H1 (cell line): Measurements from ENCODE around the gene COL4A2. TPM values are rescaled to one million over a fixed set of nuclear protein-coding genes. Genes with fewer than 3 reads are reported as not detected.
"Not testable (repeated sequence)": the region's sequence is repeated elsewhere in the genome, so short reads cannot be mapped to it uniquely, and the experiment has no call there.

Source experiments
- CTCF ChIA-PET: fragments of 300-600 bp; sonication (Branson Sonifier 250); formaldehyde crosslinking; loops from one replicate; lab custom pipeline; 2021; ENCODE audit not compliant: partially characterized antibody; lab: Charles Lee
- POLR2A ChIA-PET: fragments of 300-600 bp; sonication (Branson Sonifier 250); formaldehyde crosslinking; loops from one replicate; lab custom pipeline; 2021; ENCODE audit warnings: inconsistent platforms; ENCODE audit not compliant: partially characterized antibody; lab: Charles Lee
- DNase-seq, 2 experiments: peaks; one replicate each; pipeline versions ENCODE4 v3.0.0 to v3.0.0-alpha.2; 2010 to 2022; ENCODE audit warnings: low spot score in 2 of 2, low read depth in 1 of 2, mixed read lengths in 1 of 2
- FAIRE-seq: peaks from 2 replicates; lab custom pipeline; 2011; peaks lifted over from hg19 to GRCh38; lab: Jason Lieb, UNC
- H2AFZ ChIP-seq: 2 replicates; pipeline ENCODE4 v1.8.1; 2012; ENCODE audit warnings: low read length, inconsistent platforms
- H2AK5ac ChIP-seq: 2 replicates; pipeline ENCODE4 v1.6.1; 2013; ENCODE audit warnings: low read depth, low read length
- H2BK120ac ChIP-seq: replicated peaks from 2 replicates; pipeline ENCODE3; 2013; ENCODE audit warnings: low read depth, low read length, inconsistent platforms
- H2BK12ac ChIP-seq: 2 replicates; pipeline ENCODE4 v1.6.1; 2013; ENCODE audit warnings: low read depth, low read length
- H2BK15ac ChIP-seq: 2 replicates; pipeline ENCODE4 v1.6.1; 2013; ENCODE audit warnings: low read length
- H2BK20ac ChIP-seq: 2 replicates; pipeline ENCODE4 v1.6.1; 2013; ENCODE audit warnings: low read length
- H2BK5ac ChIP-seq: 2 replicates; pipeline ENCODE4 v1.6.1; 2013; ENCODE audit warnings: low read depth, low read length
- H3K14ac ChIP-seq: 2 replicates; pipeline ENCODE4 v1.6.1; 2013; ENCODE audit warnings: inconsistent platforms; ENCODE audit not compliant: insufficient read length
- H3K18ac ChIP-seq: 2 replicates; pipeline ENCODE4 v1.6.1; 2013; ENCODE audit warnings: low read length; ENCODE audit errors: extremely low read depth
- H3K23ac ChIP-seq: 2 replicates; pipeline ENCODE4 v1.6.1; 2013; ENCODE audit warnings: inconsistent platforms; ENCODE audit not compliant: insufficient read length
- H3K23me2 ChIP-seq: 2 replicates; pipeline ENCODE4 v1.6.1; 2013; ENCODE audit warnings: low read depth, low read length
- H3K27ac ChIP-seq: 2 replicates; pipeline ENCODE4 v1.6.1; 2011; ENCODE audit warnings: low read depth, low read length, inconsistent platforms
- H3K27me3 ChIP-seq, 4 experiments: replicated peaks in 1 of 4; 1 replicate in 1 of 4; 2 replicates in 3 of 4; pipeline versions ENCODE4 v1.6.1 to v1.8.1; 2011 to 2013; ENCODE audit warnings: low read length in 3 of 4, mild to moderate bottlenecking in 3 of 4, inconsistent platforms in 2 of 4, mixed read lengths in 2 of 4, moderate library complexity in 1 of 4; ENCODE audit not compliant: control insufficient read depth in 3 of 4, insufficient read depth in 3 of 4; ENCODE audit errors: extremely low read depth in 1 of 4
- H3K36me3 ChIP-seq, 4 experiments: 2 replicates each; pipeline versions ENCODE4 v1.6.1 to v1.8.1; 2011 to 2013; ENCODE audit warnings: mild to moderate bottlenecking in 4 of 4, low read length in 3 of 4, moderate library complexity in 2 of 4, control low read depth in 1 of 4, inconsistent platforms in 1 of 4; ENCODE audit not compliant: insufficient read depth in 4 of 4, control insufficient read depth in 2 of 4
- H3K4ac ChIP-seq: replicated peaks from 2 replicates; pipeline ENCODE3; 2013; ENCODE audit warnings: low read length, low read depth, mixed read lengths, inconsistent platforms; ENCODE audit not compliant: insufficient read length
- H3K4me1 ChIP-seq, 4 experiments: replicated peaks in 1 of 4; 1 replicate in 1 of 4; 2 replicates in 3 of 4; pipeline versions ENCODE4 v1.6.1 to v1.8.1; 2011 to 2013; ENCODE audit warnings: low read length in 3 of 4, inconsistent platforms in 2 of 4, mixed read lengths in 1 of 4; ENCODE audit not compliant: insufficient read depth in 4 of 4, control insufficient read depth in 3 of 4
- H3K4me2 ChIP-seq, 2 experiments: 2 replicates each; pipeline versions ENCODE4 v1.6.1 to v1.8.1; 2011 to 2013; ENCODE audit warnings: low read depth in 2 of 2, low read length in 2 of 2, control low read depth in 1 of 2, inconsistent platforms in 1 of 2, mild to moderate bottlenecking in 1 of 2; ENCODE audit not compliant: insufficient read depth in 1 of 2
- H3K4me3 ChIP-seq, 4 experiments: fragments of 200-600, 300-600 bp in 1 of 4; sonication (generic), shearing (Covaris generic), sonication (Bioruptor Twin) in 1 of 4; 2 replicates each; pipeline versions ENCODE4 v1.5.1 to v1.8.1; 2011 to 2016; ENCODE audit warnings: low read length in 4 of 4, low read depth in 3 of 4, control low read depth in 2 of 4, inconsistent platforms in 2 of 4, mild to moderate bottlenecking in 2 of 4, mixed read lengths in 1 of 4, moderate library complexity in 1 of 4; ENCODE audit not compliant: insufficient read depth in 2 of 4; ENCODE audit errors: extremely low read depth in 1 of 4
- H3K56ac ChIP-seq: replicated peaks from 2 replicates; pipeline ENCODE3; 2013; ENCODE audit warnings: low read depth, mild to moderate bottlenecking, mixed read lengths, low read length, inconsistent platforms; ENCODE audit not compliant: insufficient read length
- H3K79me1 ChIP-seq: 2 replicates; pipeline ENCODE4 v1.6.1; 2013; ENCODE audit warnings: low read depth, low read length, control low read depth
- H3K79me2 ChIP-seq, 2 experiments: 2 replicates each; pipeline versions ENCODE4 v1.6.1 to v1.8.1; 2012 to 2013; ENCODE audit warnings: low read length in 2 of 2, mild to moderate bottlenecking in 2 of 2, inconsistent platforms in 1 of 2; ENCODE audit not compliant: insufficient read depth in 2 of 2, control insufficient read depth in 1 of 2
- H3K9ac ChIP-seq, 4 experiments: replicated peaks in 1 of 4; 1 replicate in 1 of 4; 2 replicates in 3 of 4; pipeline versions ENCODE4 v1.6.1 to v1.8.1; 2011 to 2013; ENCODE audit warnings: low read depth in 3 of 4, low read length in 3 of 4, control low read depth in 2 of 4, mild to moderate bottlenecking in 2 of 4, moderate library complexity in 2 of 4, inconsistent platforms in 1 of 4; ENCODE audit errors: extremely low read depth in 1 of 4
- H3K9me3 ChIP-seq, 2 experiments: 2 replicates each; pipeline versions ENCODE4 v1.6.1 to v1.8.1; 2012 to 2013; ENCODE audit warnings: mild to moderate bottlenecking in 2 of 2, moderate library complexity in 2 of 2, control low read depth in 1 of 2, inconsistent platforms in 1 of 2, low read depth in 1 of 2, low read length in 1 of 2, mixed read lengths in 1 of 2; ENCODE audit not compliant: insufficient read depth in 2 of 2
- H4K20me1 ChIP-seq, 2 experiments: replicated peaks in 1 of 2; 2 replicates each; pipeline versions ENCODE3 to v1.8.1; 2011 to 2013; ENCODE audit warnings: inconsistent platforms in 2 of 2, low read length in 2 of 2, mild to moderate bottlenecking in 1 of 2; ENCODE audit not compliant: insufficient read depth in 2 of 2, control insufficient read depth in 1 of 2
- H4K5ac ChIP-seq: 2 replicates; pipeline ENCODE4 v1.6.1; 2013; ENCODE audit warnings: low read length, low read depth, mixed read lengths, inconsistent platforms; ENCODE audit not compliant: insufficient read length
- H4K8ac ChIP-seq: 2 replicates; pipeline ENCODE4 v1.8.0; 2013; ENCODE audit warnings: mild to moderate bottlenecking, moderate library complexity, low read length, inconsistent platforms; ENCODE audit not compliant: insufficient read depth; ENCODE audit errors: extremely low read depth
- H4K91ac ChIP-seq: replicated peaks from 2 replicates; pipeline ENCODE3; 2013; ENCODE audit warnings: low read length, mixed read lengths, inconsistent platforms; ENCODE audit not compliant: insufficient read length
- CTBP2 ChIP-seq: IDR thresholded peaks from 2 replicates; pipeline ENCODE4 v1.7.0; 2011; ENCODE audit warnings: borderline replicate concordance, mild to moderate bottlenecking, moderate library complexity, mixed read lengths, low read length; ENCODE audit not compliant: insufficient read depth, insufficient read length
- FOSL1 ChIP-seq: IDR thresholded peaks from 2 replicates; pipeline ENCODE4 v1.6.1; 2011; ENCODE audit warnings: mild to moderate bottlenecking, low read depth, low read length, moderate library complexity; ENCODE audit not compliant: insufficient read depth
- KDM1A ChIP-seq: fragments of 200-600, 300-600 bp; sonication (generic); IDR thresholded peaks from 2 replicates; pipeline ENCODE4 v1.7.1; 2016; ENCODE audit warnings: mild to moderate bottlenecking, low read length, borderline replicate concordance
- PHF8 ChIP-seq: fragments of 200-600 bp; sonication (generic); conservative IDR thresholded peaks from 2 replicates; pipeline ENCODE4 v1.7.1; 2012; ENCODE audit warnings: low read depth, mild to moderate bottlenecking, inconsistent platforms, low read length, moderate library complexity
- RBBP5 ChIP-seq: IDR thresholded peaks from 2 replicates; pipeline ENCODE4 v1.7.1; 2012; ENCODE audit warnings: low read depth, mild to moderate bottlenecking, inconsistent platforms, low read length, moderate library complexity, borderline replicate concordance
- YY1 ChIP-seq: IDR thresholded peaks from 2 replicates; pipeline ENCODE4 v1.6.1; 2011; ENCODE audit warnings: low read depth, mild to moderate bottlenecking, low read length
- WGBS, 2 experiments: shearing (Covaris generic) in 1 of 2; methylation state at CpG; one replicate each; pipeline versions ENCODE4 v1.1.6 to v1.1.7; 2013 to 2015; ENCODE audit warnings: low lambda C conversion rate in 2 of 2, mixed read lengths in 2 of 2, inconsistent platforms in 1 of 2, low coverage in 1 of 2, missing lambda C conversion rate in 1 of 2; ENCODE audit not compliant: insufficient replicate concordance in 2 of 2, insufficient coverage in 1 of 2, insufficient read length in 1 of 2; ENCODE audit errors: extremely low coverage in 1 of 2, missing lambda C conversion rate in 1 of 2; 5-methylcytosine and 5-hydroxymethylcytosine counted together
- polyA plus RNA-seq, 7 experiments: library from polyadenylated mRNA; depleted of rRNA in 3 of 7; stranded (reverse) in 5 of 7; unstranded in 2 of 7; fragments of >200 nt in 5 of 7; fragments of 200-250 nt in 2 of 7; gene quantifications; 1 replicate in 5 of 7; 2 replicates in 1 of 7; 4 replicates in 1 of 7; pipeline versions ENCODE4 v1.2.1 to v1.2.3, GENCODE V29; 2011 to 2013; ENCODE audit warnings: missing spikeins in 2 of 7, mixed read lengths in 2 of 7
- total RNA-seq: library from RNA; stranded (reverse); fragmentation: NEBNext Ultra II Directional; extraction: Animal tissue kit (Norgen Biotek cat#: 25700); gene quantifications from 2 replicates; pipeline ENCODE4 v1.2.1, GENCODE V29; 2021
- TF ChIP-seq, protein P1 (sequence below): IDR thresholded peaks from 2 replicates; pipeline ENCODE4 v1.6.1; 2012; ENCODE audit warnings: low read length, inconsistent platforms

COL4A2 gene
- total and polyA plus RNA-seq, 2 of the 8 experiments (the other 6 are each of a cell fraction or from before 2014, with no cell fraction given) = 80.4 to 87.3 TPM

DNA sequence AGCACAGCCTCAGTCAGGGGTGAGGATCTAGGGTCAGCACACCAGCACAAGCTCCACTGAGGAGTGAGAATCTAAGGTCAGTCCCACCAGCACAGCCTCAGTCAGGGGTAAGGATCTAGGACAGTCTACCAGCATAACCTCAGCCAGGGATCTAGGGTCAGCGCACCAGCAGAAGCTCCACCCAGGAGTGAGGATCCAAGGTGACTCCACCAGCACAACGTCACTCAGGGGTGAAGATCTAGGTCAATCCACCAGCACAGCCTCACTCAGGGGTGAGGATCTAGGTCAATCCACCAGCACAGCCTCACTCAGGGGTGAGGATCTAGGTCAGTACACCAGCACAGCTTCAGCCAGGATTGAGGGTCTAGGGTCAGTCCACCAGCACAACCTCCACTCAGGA is 189.9 kb downstream of the COL4A2 start (continued):
- TF ChIP-seq RBBP5 (no peak), CTBP2 (no peak), PHF8 (no peak), KDM1A (no peak), FOSL1 (no peak), YY1 (no peak)
- TF ChIP-seq, protein P1, sequence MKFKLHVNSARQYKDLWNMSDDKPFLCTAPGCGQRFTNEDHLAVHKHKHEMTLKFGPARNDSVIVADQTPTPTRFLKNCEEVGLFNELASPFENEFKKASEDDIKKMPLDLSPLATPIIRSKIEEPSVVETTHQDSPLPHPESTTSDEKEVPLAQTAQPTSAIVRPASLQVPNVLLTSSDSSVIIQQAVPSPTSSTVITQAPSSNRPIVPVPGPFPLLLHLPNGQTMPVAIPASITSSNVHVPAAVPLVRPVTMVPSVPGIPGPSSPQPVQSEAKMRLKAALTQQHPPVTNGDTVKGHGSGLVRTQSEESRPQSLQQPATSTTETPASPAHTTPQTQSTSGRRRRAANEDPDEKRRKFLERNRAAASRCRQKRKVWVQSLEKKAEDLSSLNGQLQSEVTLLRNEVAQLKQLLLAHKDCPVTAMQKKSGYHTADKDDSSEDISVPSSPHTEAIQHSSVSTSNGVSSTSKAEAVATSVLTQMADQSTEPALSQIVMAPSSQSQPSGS = no peak

DNA sequence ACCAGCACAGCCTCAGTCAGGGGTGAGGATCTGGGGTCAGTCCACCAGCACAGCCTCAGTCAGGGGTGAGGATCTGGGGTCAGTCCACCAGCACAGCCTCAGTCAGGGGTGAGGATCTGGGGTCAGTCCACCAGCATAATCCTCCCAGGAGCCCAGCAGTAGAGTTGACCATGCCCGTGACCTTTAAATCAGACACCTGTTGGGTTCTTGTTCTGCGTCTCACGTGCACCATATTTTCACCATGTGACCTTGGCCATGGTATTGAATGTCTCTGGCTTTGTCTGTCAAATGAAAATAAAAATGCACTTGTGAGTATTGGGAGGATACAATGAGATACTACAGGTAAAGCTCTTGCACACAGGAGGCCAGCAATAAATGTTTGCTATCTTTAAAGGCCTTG is 190.8 kb downstream of the COL4A2 start:
- H3K4me2 ChIP-seq, H2BK120ac ChIP-seq, H4K8ac ChIP-seq, H3K9me3 ChIP-seq, H3K4me3 ChIP-seq, H3K79me1 ChIP-seq, H4K20me1 ChIP-seq, H3K18ac ChIP-seq, H4K5ac ChIP-seq, H3K14ac ChIP-seq, H2AFZ ChIP-seq, H3K56ac ChIP-seq, H3K9ac ChIP-seq, H2BK15ac ChIP-seq, H3K23me2 ChIP-seq, H2BK20ac ChIP-seq, H3K4me1 ChIP-seq, H2BK5ac ChIP-seq, POLR2A ChIA-PET, H4K91ac ChIP-seq, DNase-seq, H2AK5ac ChIP-seq, H3K27ac ChIP-seq, H3K4ac ChIP-seq, H2BK12ac ChIP-seq, H3K27me3 ChIP-seq, FAIRE-seq, H3K79me2 ChIP-seq, H3K23ac ChIP-seq: not testable (repeated sequence)
- 98% methylated on average over 3 of the region's 3 CpGs; no CpG with 5 or more reads in 1 of the 2 experiments for WGBS, 2 experiments
- peaks cover 5 to 59% (median 38%) of the 10 kb centered on the region in 4 experiments; a peak in 7 of 8 replicates for H3K36me3 ChIP-seq
- CTCF ChIA-PET = interaction anchor here (0.6 kb wide), 1 partner anchor 45 kb away, joined by 3 read pairs; no protein-coding TSS in a partner anchor
